HG03520 (cell line): ENCODE measurements around the gene INTS3.

Experiments used
- ATAC-seq: cut with Tn5 transposase; IDR thresholded peaks from one replicate; pipeline ENCODE4 v1.9.1; 2021; ENCODE audit warnings: mild to moderate bottlenecking, moderate library complexity; ENCODE audit not compliant: unreplicated experiment

The INTS3 gene

GRCh38 chr1:153727463-153728304 is at the start of gene INTS3:
Gene INTS3, plus strand, starts transcription at chr1:153728050. Its CDS starts 585 bp downstream, at chr1:153728635.
- ATAC-seq = peak; percentile 94

- ATAC-seq = no peak
Measured at GRCh38 chr1:153678519-153679336, 49.1 kb upstream of the INTS3 start, which contains the start of gene NPR1. Gene NPR1, plus strand, starts transcription at chr1:153678688. Its CDS starts 421 bp downstream, at chr1:153679109.

GRCh38 chr1:153679337-153680119 is 48.3 kb upstream of the INTS3 start:
- no peak for ATAC-seq

- no peak for ATAC-seq
Measured at GRCh38 chr1:153680120-153680403, 47.8 kb upstream of the INTS3 start.

GRCh38 chr1:153682730-153683129 is 45.1 kb upstream of the INTS3 start:
- no peak for ATAC-seq

- ATAC-seq = no peak
Measured at GRCh38 chr1:153683854-153684253, 44.0 kb upstream of the INTS3 start.

- no peak for ATAC-seq
Measured at GRCh38 chr1:153684892-153685291, 43.0 kb upstream of the INTS3 start.

GRCh38 chr1:153685544-153686340 is 42.1 kb upstream of the INTS3 start:
- ATAC-seq = no peak

GRCh38 chr1:153687346-153688125 is 40.3 kb upstream of the INTS3 start:
- no peak for ATAC-seq

GRCh38 chr1:153688276-153688675 is 39.6 kb upstream of the INTS3 start:
- no peak for ATAC-seq

- no peak for ATAC-seq
Measured at GRCh38 chr1:153688736-153689328, 39.0 kb upstream of the INTS3 start.

GRCh38 chr1:153693466-153693865 is 34.4 kb upstream of the INTS3 start:
- no peak for ATAC-seq

- no peak for ATAC-seq
Measured at GRCh38 chr1:153696741-153697140, 31.1 kb upstream of the INTS3 start.

- ATAC-seq = no peak
Measured at GRCh38 chr1:153697191-153698019, 30.4 kb upstream of the INTS3 start.

GRCh38 chr1:153698020-153698922 is 29.6 kb upstream of the INTS3 start:
- no peak for ATAC-seq

GRCh38 chr1:153698923-153699714 is 28.7 kb upstream of the INTS3 start:
- no peak for ATAC-seq

- ATAC-seq = no peak
Measured at GRCh38 chr1:153699768-153700167, 28.1 kb upstream of the INTS3 start.
